GM12873 (cell line): ENCODE data around the gene MGAT4D.

Experiments used
- CTCF ChIP-seq: IDR thresholded peaks from 2 replicates; pipeline ENCODE4 v1.5.1; 2012; ENCODE audit warnings: low read depth, mild to moderate bottlenecking, moderate library complexity, low read length, control low read depth; ENCODE audit not compliant: insufficient read depth; ENCODE audit errors: missing control alignments

MGAT4D gene

GRCh38 chr4:140427919-140428471, 70.1 kb downstream of the MGAT4D start:
- TF ChIP-seq CTCF: no peak

DNA sequence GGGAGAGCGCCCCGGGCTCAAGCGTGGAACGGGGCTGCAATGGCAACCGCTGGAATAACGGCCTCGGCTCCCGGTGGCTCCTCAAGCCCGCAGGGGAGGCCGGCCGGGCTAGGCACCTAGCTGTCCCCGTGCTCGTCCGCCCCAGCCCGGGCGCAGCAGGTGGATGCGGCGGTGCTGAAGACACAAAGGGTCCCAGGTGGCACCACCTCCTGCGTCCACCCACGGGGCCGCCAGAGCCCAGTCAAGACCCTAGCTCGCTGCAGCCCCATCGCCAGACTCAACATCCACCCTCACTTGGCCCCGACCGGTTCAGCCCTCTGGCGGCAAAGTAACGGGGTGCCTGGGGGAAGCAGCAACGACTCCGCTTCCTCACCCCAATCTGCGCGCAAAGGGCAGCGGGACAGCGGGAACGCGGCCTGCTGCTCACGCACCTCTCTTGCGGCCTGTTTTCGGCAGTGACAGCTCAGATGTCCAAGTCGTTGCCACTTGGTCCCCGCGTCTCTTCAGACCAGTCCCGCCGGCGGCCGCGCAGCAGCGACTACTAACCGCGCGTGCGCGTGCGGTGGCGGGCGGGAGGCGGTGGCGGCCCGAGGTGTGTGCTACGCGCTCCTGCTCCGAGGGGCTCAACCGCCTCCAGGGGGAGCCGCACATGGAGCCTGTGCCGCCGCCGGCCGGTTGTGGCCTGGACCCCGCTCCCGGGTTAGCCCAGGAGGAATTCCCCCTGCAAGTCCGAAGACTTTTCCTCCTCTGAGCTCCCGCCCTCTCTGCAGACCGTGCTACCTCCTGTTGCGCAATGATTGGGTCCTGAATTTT, 70.8 kb downstream of the MGAT4D start, which contains the start of gene CLGN:
TSS of gene CLGN (minus strand) at position 543 of the 813 bp plus-strand sequence. CDS start 14,570 bp downstream, outside the sequence.
- peak; percentile 29 for TF ChIP-seq CTCF

GRCh38 chr4:140426610-140427105, 71.4 kb downstream of the MGAT4D start:
- no peak for TF ChIP-seq CTCF

- TF ChIP-seq CTCF: no peak
Measured at GRCh38 chr4:140423106-140423505, 75.0 kb downstream of the MGAT4D start.

GRCh38 chr4:140408974-140409373, 89.1 kb downstream of the MGAT4D start:
- TF ChIP-seq CTCF: no peak

GRCh38 chr4:140406292-140406691, 91.8 kb downstream of the MGAT4D start:
- no peak for TF ChIP-seq CTCF

GRCh38 chr4:140400111-140400510, 98.0 kb downstream of the MGAT4D start:
- TF ChIP-seq CTCF: no peak
